CD4-positive, alpha-beta T cell (primary cell): ENCODE measurements around the gene FBXL19. TPM values are rescaled to one million over a fixed set of nuclear protein-coding genes. Genes with fewer than 3 reads are reported as not detected.

ENCODE experiments used
- ATAC-seq: fragments of 200-7000 bp; cut with Tn5 transposase; one replicate; pipeline ENCODE4 v1.10.0; 2022; ENCODE audit warnings: mild to moderate bottlenecking; ENCODE audit not compliant: poor library complexity
- CTCF ChIA-PET: fragments of 350-600 bp; sonication (Branson Sonifier 250); formaldehyde crosslinking; loops from one replicate; lab custom pipeline; 2021; ENCODE audit warnings: antibody characterized with exemption, inconsistent platforms; lab: Charles Lee
- POLR2A ChIA-PET: fragments of 350-600 bp; sonication (Branson Sonifier 250); formaldehyde crosslinking; loops from one replicate; lab custom pipeline; 2021; ENCODE audit warnings: antibody characterized with exemption, inconsistent platforms; lab: Charles Lee
- DNase-seq, 14 experiments: peaks; one replicate each; pipeline ENCODE4 v3.0.0-alpha.2; 2013 to 2020; ENCODE audit warnings: mixed read lengths in 2 of 14
- H3K27ac ChIP-seq, 2 donors: one replicate each; pipeline versions ENCODE4 v1.5.1 to v1.7.0; 2013; ENCODE audit warnings: low read length in 2 of 2, low read depth in 1 of 2, mild to moderate bottlenecking in 1 of 2
- H3K27me3 ChIP-seq, 2 experiments: 1 replicate in 1 of 2; 2 replicates in 1 of 2; pipeline versions ENCODE4 v1.6.1 to v1.7.0; 2013; ENCODE audit warnings: low read length in 2 of 2, control low read depth in 1 of 2, mild to moderate bottlenecking in 1 of 2, moderate library complexity in 1 of 2; ENCODE audit not compliant: insufficient read depth in 2 of 2, control insufficient read depth in 1 of 2
- H3K36me3 ChIP-seq: one replicate; pipeline ENCODE4 v1.6.1; 2013; ENCODE audit warnings: low read length, control low read depth; ENCODE audit not compliant: insufficient read depth
- H3K4me1 ChIP-seq: one replicate; pipeline ENCODE4 v1.6.1; 2013; ENCODE audit warnings: low read length, control low read depth; ENCODE audit not compliant: insufficient read depth
- H3K4me3 ChIP-seq: one replicate; pipeline ENCODE4 v1.5.1; 2013; ENCODE audit warnings: mild to moderate bottlenecking, low read length, moderate library complexity
- H3K9me3 ChIP-seq, 2 experiments: 1 replicate in 1 of 2; 2 replicates in 1 of 2; pipeline versions ENCODE4 v1.6.1 to v1.7.0; 2013; ENCODE audit warnings: low read length in 2 of 2, mild to moderate bottlenecking in 2 of 2, control low read depth in 1 of 2, moderate library complexity in 1 of 2; ENCODE audit not compliant: control insufficient read depth in 1 of 2, insufficient read depth in 1 of 2
- H3K27ac Mint-ChIP-seq: one replicate; pipeline ENCODE4 v1.8.0; 2020; ENCODE audit warnings: mixed read lengths
- H3K27me3 Mint-ChIP-seq: one replicate; pipeline ENCODE4 v1.8.0; 2021; ENCODE audit warnings: mixed read lengths
- H3K36me3 Mint-ChIP-seq: one replicate; pipeline ENCODE4 v1.8.0; 2021; ENCODE audit warnings: low read depth, mixed read lengths
- H3K4me1 Mint-ChIP-seq: one replicate; pipeline ENCODE4 v1.8.0; 2021; ENCODE audit warnings: low read depth, mixed read lengths
- H3K4me3 Mint-ChIP-seq: one replicate; pipeline ENCODE4 v1.8.0; 2020; ENCODE audit warnings: mild to moderate bottlenecking, mixed read lengths
- H3K9me3 Mint-ChIP-seq: one replicate; pipeline ENCODE4 v1.8.0; 2020; ENCODE audit warnings: mixed read lengths
- intact Hi-C, 2 experiments: fragments of 100-400 bp; cut with DNase I in 1 of 2; cut with micrococcal nuclease in 1 of 2; formaldehyde crosslinking; loops; one replicate each; pipeline versions ENCODE4 v1.15.1 to v1.9.0; 2023 to 2025; cut with DNase I, micrococcal nuclease
- polyA plus RNA-seq, 2 donors: library from polyadenylated mRNA; unstranded; fragments of 120-200 nt; gene quantifications; one replicate each; pipeline ENCODE4 v1.2.1, GENCODE V29; 2013
- total RNA-seq, 174 experiments: library from RNA in 2 of 174; stranded (reverse) in 2 of 174; gene quantifications; one replicate each; pipeline ENCODE4 v1.2.3 and lab custom pipeline; 2021 to 2026
- TF ChIP-seq, protein P1 (sequence below): fragments of 200-600 bp; IDR thresholded peaks from one replicate; pipeline ENCODE4 v1.8.0; 2022; ENCODE audit warnings: antibody characterized with exemption, mild to moderate bottlenecking

The FBXL19 gene, protein sequence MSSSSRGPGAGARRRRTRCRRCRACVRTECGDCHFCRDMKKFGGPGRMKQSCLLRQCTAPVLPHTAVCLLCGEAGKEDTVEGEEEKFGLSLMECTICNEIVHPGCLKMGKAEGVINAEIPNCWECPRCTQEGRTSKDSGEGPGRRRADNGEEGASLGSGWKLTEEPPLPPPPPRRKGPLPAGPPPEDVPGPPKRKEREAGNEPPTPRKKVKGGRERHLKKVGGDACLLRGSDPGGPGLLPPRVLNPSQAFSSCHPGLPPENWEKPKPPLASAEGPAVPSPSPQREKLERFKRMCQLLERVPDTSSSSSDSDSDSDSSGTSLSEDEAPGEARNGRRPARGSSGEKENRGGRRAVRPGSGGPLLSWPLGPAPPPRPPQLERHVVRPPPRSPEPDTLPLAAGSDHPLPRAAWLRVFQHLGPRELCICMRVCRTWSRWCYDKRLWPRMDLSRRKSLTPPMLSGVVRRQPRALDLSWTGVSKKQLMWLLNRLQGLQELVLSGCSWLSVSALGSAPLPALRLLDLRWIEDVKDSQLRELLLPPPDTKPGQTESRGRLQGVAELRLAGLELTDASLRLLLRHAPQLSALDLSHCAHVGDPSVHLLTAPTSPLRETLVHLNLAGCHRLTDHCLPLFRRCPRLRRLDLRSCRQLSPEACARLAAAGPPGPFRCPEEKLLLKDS
- total RNA-seq, result 1 to 10 TPM; 7.5 to 8.9 TPM
- polyA plus RNA-seq (2013, experiment 1 of 2), result 9.2 TPM
- 9.3 TPM for polyA plus RNA-seq (2013, experiment 2 of 2)
- 6.7 to 80.9 (median 28.6) reads per million in 172 experiments for total RNA-seq (lab: John Stamatoyannopoulos, UW)

DNA sequence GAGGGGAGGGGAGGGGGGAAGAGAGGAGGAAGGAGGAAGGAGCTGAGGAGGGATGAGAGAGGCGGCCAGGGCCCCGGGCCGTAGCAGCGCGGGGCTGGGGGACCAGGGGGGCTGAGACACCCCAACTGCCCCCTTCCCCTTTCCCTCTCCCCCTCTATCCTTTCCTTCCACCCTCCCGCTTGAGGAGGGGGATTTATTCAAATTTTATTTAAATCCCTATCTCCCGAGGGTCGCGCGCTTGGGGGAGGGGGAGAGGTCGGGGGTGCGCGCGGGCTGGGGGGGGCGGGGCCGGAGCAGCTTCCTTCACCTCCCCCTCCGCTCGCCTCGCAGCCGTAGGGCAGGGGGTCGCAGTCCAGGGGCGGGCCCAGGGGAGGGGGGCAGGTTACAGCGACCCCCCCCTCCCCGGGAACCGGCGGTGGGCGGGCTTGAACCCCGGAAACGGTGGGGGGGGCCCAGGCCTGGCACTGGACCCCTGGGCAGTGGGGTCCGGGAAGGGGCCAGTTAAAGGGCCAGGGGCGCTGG is at the start of gene FBXL19:
FBXL19 (plus strand) TSS at position 19 of the 522 bp plus-strand sequence. CDS start 2,183 bp downstream, outside the sequence.
- intact Hi-C loops, result loop anchor here (1.0 to 10.0 kb wide), 12 partner anchors 27 to 929 kb away; partner anchors contain the start of genes ARMC5 (in 1 of the 2), CFAP119 (in 1 of the 2), CTF1 (in 1 of the 2) and HIRIP3 (in 1 of the 2)
- peak within 1 kb of the TSS; percentile 93 for H3K4me3 ChIP-seq
- H3K4me1 ChIP-seq, result peaks cover 27% of the 10 kb centered on the region
- peak within 1 kb of the TSS; percentile 99 for H3K4me3 Mint-ChIP-seq
- no peaks in the 10 kb centered on the region for H3K9me3 Mint-ChIP-seq
- peaks cover 19% of the 10 kb centered on the region for H3K4me1 Mint-ChIP-seq
- no peaks in the 10 kb centered on the region for H3K27me3 ChIP-seq
- TF ChIP-seq, protein P1, sequence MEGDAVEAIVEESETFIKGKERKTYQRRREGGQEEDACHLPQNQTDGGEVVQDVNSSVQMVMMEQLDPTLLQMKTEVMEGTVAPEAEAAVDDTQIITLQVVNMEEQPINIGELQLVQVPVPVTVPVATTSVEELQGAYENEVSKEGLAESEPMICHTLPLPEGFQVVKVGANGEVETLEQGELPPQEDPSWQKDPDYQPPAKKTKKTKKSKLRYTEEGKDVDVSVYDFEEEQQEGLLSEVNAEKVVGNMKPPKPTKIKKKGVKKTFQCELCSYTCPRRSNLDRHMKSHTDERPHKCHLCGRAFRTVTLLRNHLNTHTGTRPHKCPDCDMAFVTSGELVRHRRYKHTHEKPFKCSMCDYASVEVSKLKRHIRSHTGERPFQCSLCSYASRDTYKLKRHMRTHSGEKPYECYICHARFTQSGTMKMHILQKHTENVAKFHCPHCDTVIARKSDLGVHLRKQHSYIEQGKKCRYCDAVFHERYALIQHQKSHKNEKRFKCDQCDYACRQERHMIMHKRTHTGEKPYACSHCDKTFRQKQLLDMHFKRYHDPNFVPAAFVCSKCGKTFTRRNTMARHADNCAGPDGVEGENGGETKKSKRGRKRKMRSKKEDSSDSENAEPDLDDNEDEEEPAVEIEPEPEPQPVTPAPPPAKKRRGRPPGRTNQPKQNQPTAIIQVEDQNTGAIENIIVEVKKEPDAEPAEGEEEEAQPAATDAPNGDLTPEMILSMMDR, result no peak
- ChIA-PET CTCF (no interaction called here), POLR2A (interaction anchor here (0.9 to 1.3 kb wide), 2 partner anchors 48 to 150 kb away, joined by 3 to 7 read pairs; partner anchors contain the start of genes ZNF646 and ZNF668)
- H3K27ac ChIP-seq, result peak within 1 kb of the TSS; percentile 85 to 98
- H3K36me3 Mint-ChIP-seq, result peaks cover 7% of the 10 kb centered on the region
- peak within 1 kb of the TSS; percentile 92 for H3K27ac Mint-ChIP-seq
- H3K36me3 ChIP-seq, result peaks cover 2% of the 10 kb centered on the region
- H3K27me3 Mint-ChIP-seq, result no peaks in the 10 kb centered on the region
- DNase-seq (peak in 4 of 14 experiments; percentile 16 to 71 (median 28)), ATAC-seq (no peak)
- H3K9me3 ChIP-seq, result no peaks in the 10 kb centered on the region

DNA sequence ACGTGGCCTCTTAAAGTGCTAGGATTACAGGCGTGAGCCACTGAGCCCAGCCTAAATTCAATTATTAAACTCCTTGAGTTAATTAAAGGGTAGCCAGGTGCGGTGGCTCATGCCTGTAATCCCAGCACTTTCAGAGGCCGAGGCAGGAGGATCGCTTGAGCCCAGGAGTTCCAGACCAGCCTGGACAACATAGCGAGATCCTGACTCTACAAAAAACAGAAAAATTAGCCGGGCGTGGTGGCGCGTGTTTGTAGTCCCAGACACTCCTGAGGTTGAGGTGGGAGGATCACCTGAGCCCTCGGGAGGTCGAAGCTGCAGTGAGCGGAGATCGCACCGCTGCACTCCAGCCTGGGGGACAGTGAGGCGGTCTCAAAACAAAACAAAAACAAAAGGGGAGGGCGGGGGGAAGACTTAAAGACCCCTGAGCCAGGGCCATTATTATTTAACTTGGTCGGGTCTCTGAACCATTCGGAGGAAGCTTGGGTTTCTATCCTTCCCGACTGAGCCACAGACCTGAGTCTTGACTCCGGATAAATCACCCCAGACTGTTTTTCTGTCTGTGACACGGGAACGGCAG is 49.0 kb upstream of the FBXL19 start:
- Mint-ChIP-seq H3K4me3 (peak overlapping the region; percentile 96), H3K4me1 (peaks cover 30% of the 10 kb centered on the region), H3K27me3 (no peaks in the 10 kb centered on the region), H3K36me3 (peaks cover 42% of the 10 kb centered on the region), H3K9me3 (no peaks in the 10 kb centered on the region), H3K27ac (peak overlapping the region; percentile 98)
- Histone ChIP-seq H3K9me3 (no peaks in the 10 kb centered on the region), H3K4me3 (peak overlapping the region; percentile 98), H3K4me1 (peaks cover 37% of the 10 kb centered on the region), H3K27me3 (no peaks in the 10 kb centered on the region), H3K27ac (peak overlapping the region; percentile 88 to 93), H3K36me3 (peaks cover 7% of the 10 kb centered on the region)
- ChIA-PET POLR2A (interaction anchor here (0.6 to 4.2 kb wide), 20 partner anchors 9 to 504 kb away, joined by 3 to 93 read pairs (median 4); partner anchors contain the start of genes BCL7C, CTF1, FBXL19 and FUS), CTCF (interaction anchor here (3.2 to 5.7 kb wide), 2 partner anchors 28 to 30 kb away, joined by 25 to 47 read pairs; no protein-coding TSS in a partner anchor)
- intact Hi-C loops, result loop anchor here in 1 of 2 experiments (2.0 kb wide), 1 partner anchor 20 kb away; the partner anchor contains the start of gene BCL7C
- TF ChIP-seq, protein P1, result no peak
- DNase-seq (no peak), ATAC-seq (no peak)
